Measurements from ENCODE around the gene PKDCC.

Gene PKDCC

GRCh38 chr2:42085706-42086487, 38.1 kb downstream of the PKDCC start:
- TF ChIP-seq, protein P1, sequence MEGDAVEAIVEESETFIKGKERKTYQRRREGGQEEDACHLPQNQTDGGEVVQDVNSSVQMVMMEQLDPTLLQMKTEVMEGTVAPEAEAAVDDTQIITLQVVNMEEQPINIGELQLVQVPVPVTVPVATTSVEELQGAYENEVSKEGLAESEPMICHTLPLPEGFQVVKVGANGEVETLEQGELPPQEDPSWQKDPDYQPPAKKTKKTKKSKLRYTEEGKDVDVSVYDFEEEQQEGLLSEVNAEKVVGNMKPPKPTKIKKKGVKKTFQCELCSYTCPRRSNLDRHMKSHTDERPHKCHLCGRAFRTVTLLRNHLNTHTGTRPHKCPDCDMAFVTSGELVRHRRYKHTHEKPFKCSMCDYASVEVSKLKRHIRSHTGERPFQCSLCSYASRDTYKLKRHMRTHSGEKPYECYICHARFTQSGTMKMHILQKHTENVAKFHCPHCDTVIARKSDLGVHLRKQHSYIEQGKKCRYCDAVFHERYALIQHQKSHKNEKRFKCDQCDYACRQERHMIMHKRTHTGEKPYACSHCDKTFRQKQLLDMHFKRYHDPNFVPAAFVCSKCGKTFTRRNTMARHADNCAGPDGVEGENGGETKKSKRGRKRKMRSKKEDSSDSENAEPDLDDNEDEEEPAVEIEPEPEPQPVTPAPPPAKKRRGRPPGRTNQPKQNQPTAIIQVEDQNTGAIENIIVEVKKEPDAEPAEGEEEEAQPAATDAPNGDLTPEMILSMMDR (conservative IDR thresholded peaks at IDR 0.05; ENCODE audit: low read depth, low read length): no peak
- H3K4me3 ChIP-seq (ENCODE audit: low read length): no peak overlapping the region
- no peak for DNase-seq (ENCODE audit: low read depth)

DNA sequence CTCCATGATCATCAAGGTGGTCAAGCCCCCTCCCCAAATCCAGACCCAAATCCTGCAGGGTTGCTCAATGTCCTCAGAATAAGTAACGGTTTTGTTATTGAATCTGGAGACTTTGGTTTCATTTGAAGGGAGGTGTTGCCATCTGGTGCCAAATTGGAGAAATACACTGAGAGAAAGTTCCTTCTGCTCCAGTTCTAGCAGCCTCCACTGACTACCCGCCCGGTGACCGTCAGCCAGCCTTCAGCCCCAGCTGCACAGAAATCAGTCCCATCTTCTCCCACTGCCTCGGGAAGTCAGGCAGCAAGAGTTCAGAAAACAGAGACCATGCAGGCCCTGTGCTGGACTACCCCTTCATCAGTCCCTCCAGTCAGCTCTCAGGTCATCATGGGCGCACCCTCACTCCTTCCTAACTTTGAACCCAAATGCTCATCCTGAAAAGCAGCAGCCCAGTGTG, 38.7 kb downstream of the PKDCC start:
- H3K4me3 ChIP-seq (ENCODE audit: low read length): no peak overlapping the region
- no peak for DNase-seq (ENCODE audit: low read depth)
- TF ChIP-seq, protein P1 (conservative IDR thresholded peaks at IDR 0.05; ENCODE audit: low read depth, low read length): peak; percentile 70

- H3K4me3 ChIP-seq (ENCODE audit: low read length): no peak overlapping the region
- no peak for DNase-seq (ENCODE audit: low read depth)
- TF ChIP-seq, protein P1 (conservative IDR thresholded peaks at IDR 0.05; ENCODE audit: low read depth, low read length): no peak
Measured at GRCh38 chr2:42087137-42087856, 39.5 kb downstream of the PKDCC start.

DNA sequence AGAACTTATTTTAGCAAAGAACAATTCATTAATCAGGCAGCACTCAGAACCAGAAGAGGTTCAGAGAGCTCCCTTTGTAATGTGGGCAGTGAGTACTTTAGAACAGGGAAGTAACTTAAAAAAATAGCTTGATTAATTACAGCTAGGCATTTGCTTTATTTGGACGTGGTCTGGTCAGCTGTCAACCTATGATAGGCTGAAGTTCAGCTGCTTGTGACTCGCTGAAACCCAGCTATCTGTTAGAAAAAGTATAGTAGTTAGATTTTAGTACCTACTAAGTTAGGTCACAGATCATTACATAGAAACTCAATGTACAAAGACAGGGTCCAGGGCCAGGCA, 40.0 kb downstream of the PKDCC start:
- no peak for DNase-seq (ENCODE audit: low read depth)
- TF ChIP-seq, protein P1 (conservative IDR thresholded peaks at IDR 0.05; ENCODE audit: low read depth, low read length): no peak
- H3K4me3 ChIP-seq (ENCODE audit: low read length): no peak overlapping the region

- TF ChIP-seq, protein P1 (conservative IDR thresholded peaks at IDR 0.05; ENCODE audit: low read depth, low read length): peak; percentile 65
- no peak overlapping the region for H3K4me3 ChIP-seq (ENCODE audit: low read length)
- no peak for DNase-seq (ENCODE audit: low read depth)
Measured at GRCh38 chr2:42089340-42089925, 41.6 kb downstream of the PKDCC start.

DNA sequence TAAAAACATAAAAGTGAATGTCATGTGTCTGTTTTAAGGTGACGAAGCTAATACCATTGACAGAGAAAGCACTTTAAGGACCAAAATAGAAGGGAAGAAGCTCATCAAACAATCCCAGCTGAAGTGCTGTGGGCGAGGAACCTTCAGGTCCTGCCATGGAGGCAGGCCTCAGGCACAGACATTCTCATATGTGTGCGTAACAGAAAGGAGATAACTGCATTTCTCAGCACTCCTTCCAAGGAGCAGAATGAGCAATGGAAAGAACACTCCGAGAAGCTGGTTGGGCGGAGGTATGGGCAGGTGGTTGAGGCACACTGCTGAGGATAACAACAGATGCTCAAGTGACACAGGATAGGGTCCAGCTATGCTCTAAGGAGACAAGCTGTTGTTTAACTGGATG, 42.4 kb downstream of the PKDCC start:
- no peak for DNase-seq (ENCODE audit: low read depth)
- no peak overlapping the region for H3K4me3 ChIP-seq (ENCODE audit: low read length)
- TF ChIP-seq, protein P1 (conservative IDR thresholded peaks at IDR 0.05; ENCODE audit: low read depth, low read length): no peak
